HEK293 (cell line): Measurements from ENCODE around the gene ADAMTS12.

Experiments used
- ATF2 ChIP-seq: fragments of 450-650 bp; formaldehyde crosslinking; IDR thresholded peaks from 2 replicates; pipeline ENCODE4 v1.5.1; 2016; ENCODE audit warnings: missing biosample characterization, missing genetic modification characterization, low read depth
- CTCF ChIP-seq: fragments of 450-650 bp; formaldehyde crosslinking; IDR thresholded peaks from 2 replicates; pipeline ENCODE4 v1.5.1; 2016; ENCODE audit warnings: missing biosample characterization, missing genetic modification characterization
- FEZF1 ChIP-seq: fragments of 450-650 bp; formaldehyde crosslinking; IDR thresholded peaks from 2 replicates; pipeline ENCODE4 v1.5.1; 2016; ENCODE audit warnings: missing biosample characterization, missing genetic modification characterization
- GLI4 ChIP-seq: fragments of 450-650 bp; formaldehyde crosslinking; IDR thresholded peaks from 2 replicates; pipeline ENCODE4 v1.5.1; 2016; ENCODE audit warnings: missing biosample characterization, missing genetic modification characterization
- MZF1 ChIP-seq: fragments of 450-650 bp; formaldehyde crosslinking; IDR thresholded peaks from 2 replicates; pipeline ENCODE4 v1.5.1; 2017; ENCODE audit warnings: missing biosample characterization, missing genetic modification characterization, borderline replicate concordance
- SP2 ChIP-seq: fragments of 450-650 bp; formaldehyde crosslinking; IDR thresholded peaks from 2 replicates; pipeline ENCODE4 v1.5.1; 2016; ENCODE audit warnings: missing biosample characterization, missing genetic modification characterization
- SP7 ChIP-seq: fragments of 450-650 bp; formaldehyde crosslinking; IDR thresholded peaks from 2 replicates; pipeline ENCODE4 v1.5.1; 2016; ENCODE audit warnings: missing biosample characterization, missing genetic modification characterization
- YY1 ChIP-seq: fragments of 450-650 bp; formaldehyde crosslinking; IDR thresholded peaks from 2 replicates; pipeline ENCODE4 v1.5.1; 2018; ENCODE audit warnings: missing biosample characterization, missing genetic modification characterization
- ZNF175 ChIP-seq: fragments of 450-650 bp; formaldehyde crosslinking; IDR thresholded peaks from 2 replicates; pipeline ENCODE4 v1.5.1; 2016; ENCODE audit warnings: missing biosample characterization, missing genetic modification characterization
- ZNF221 ChIP-seq: fragments of 450-650 bp; formaldehyde crosslinking; IDR thresholded peaks from 2 replicates; pipeline ENCODE4 v1.5.1; 2017; ENCODE audit warnings: missing biosample characterization, missing genetic modification characterization, borderline replicate concordance
- ZNF530 ChIP-seq: fragments of 450-650 bp; formaldehyde crosslinking; IDR thresholded peaks from 2 replicates; pipeline ENCODE4 v1.5.1; 2016; ENCODE audit warnings: low read depth, missing biosample characterization, missing genetic modification characterization
- ZNF692 ChIP-seq: fragments of 450-650 bp; formaldehyde crosslinking; IDR thresholded peaks from 2 replicates; pipeline ENCODE4 v1.5.1; 2016; ENCODE audit warnings: missing biosample characterization, missing genetic modification characterization
- ZNF707 ChIP-seq: fragments of 450-650 bp; formaldehyde crosslinking; IDR thresholded peaks from 2 replicates; pipeline ENCODE4 v1.5.1; 2016; ENCODE audit warnings: missing biosample characterization, missing genetic modification characterization

GRCh38 chr5:33738967-33739366, 152.8 kb downstream of the ADAMTS12 start:
- TF ChIP-seq ZNF707 (tag by site-specific recombination): no peak
- TF ChIP-seq SP7 (tag by site-specific recombination): no peak
- no peak for TF ChIP-seq ATF2
- TF ChIP-seq CTCF (tag by site-specific recombination): no peak
- TF ChIP-seq YY1 (tag by site-specific recombination): no peak
- TF ChIP-seq ZNF692 (tag by site-specific recombination): no peak
- TF ChIP-seq ZNF530 (tag by site-specific recombination): no peak
- no peak for TF ChIP-seq FEZF1 (tag by site-specific recombination)
- TF ChIP-seq ZNF175: no peak
- no peak for TF ChIP-seq SP2 (tag by site-specific recombination)
- TF ChIP-seq GLI4: no peak
- no peak for TF ChIP-seq ZNF221
- TF ChIP-seq MZF1 (tag by site-specific recombination): no peak
